Stimulated activated CD8-positive, alpha-beta memory T cell treated with anti-CD3 and anti-CD28 coated beads, Interleukin-2, amount 100 ng/mL, for 1 hour (primary cell): ENCODE results near the gene KIAA1671.
"Not testable (repeated sequence)": the region's sequence is repeated elsewhere in the genome, so short reads cannot be mapped to it uniquely, and the experiment has no call there.

Source experiments
- DNase-seq, 2 donors: peaks; one replicate each; pipeline ENCODE4 v3.0.0-alpha.2; 2020; ENCODE audit warnings: low read depth in 2 of 2

KIAA1671 gene

GRCh38 chr22:25235547-25236290 is 283.2 kb downstream of the KIAA1671 start:
- DNase-seq = peak in 1 of 2 donors; percentile 20

- no peak for DNase-seq
Measured at GRCh38 chr22:25236417-25236816, 283.9 kb downstream of the KIAA1671 start.

DNA sequence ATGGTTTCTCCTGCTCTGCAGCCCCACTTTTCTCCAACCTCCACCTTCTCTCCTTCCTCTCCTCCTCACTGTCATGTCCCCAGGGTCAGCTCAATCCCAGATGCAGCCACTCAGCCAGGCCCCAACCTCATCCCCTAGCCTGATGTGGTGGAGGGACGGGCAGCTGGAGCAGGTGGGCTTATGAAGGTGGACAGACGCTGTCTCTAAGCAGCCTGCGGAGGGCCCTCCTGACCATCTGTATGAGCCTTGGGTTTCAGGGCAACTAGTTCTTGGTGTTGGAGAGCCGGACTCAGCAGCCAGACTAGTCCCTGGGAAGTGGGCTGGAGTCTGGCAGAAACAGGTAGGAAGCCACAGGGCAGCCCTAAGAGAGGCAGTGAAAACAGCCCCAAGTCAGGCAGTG is 285.0 kb downstream of the KIAA1671 start:
- no peak for DNase-seq

DNA sequence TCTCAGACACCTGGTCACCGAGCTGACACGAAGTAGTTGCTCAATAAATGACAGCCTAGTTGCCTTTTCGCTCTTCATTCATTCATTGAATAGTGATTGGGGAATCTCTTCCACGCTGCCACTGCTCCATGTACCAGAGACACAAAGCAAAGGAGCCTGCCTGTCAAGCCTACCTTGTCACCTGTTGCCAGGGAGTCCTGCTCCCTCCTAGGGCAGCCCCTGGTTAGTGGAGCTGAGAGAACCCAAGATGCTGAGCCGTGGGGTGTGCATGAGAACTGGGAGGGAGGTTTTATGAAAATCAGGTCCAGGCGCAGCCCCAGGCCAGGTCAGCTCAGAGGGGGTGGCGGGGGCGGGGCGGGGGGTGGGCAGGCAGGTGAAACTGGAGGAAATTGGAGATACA is 285.5 kb downstream of the KIAA1671 start:
- not testable (repeated sequence) for DNase-seq
